ENCODE results near the gene POLR1H. TPM values are rescaled to one million over a fixed set of nuclear protein-coding genes. Genes with fewer than 3 reads are reported as not detected.

POLR1H gene, protein sequence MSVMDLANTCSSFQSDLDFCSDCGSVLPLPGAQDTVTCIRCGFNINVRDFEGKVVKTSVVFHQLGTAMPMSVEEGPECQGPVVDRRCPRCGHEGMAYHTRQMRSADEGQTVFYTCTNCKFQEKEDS
- 16.2 and 27.3 TPM in 2 replicates for total RNA-seq

DNA sequence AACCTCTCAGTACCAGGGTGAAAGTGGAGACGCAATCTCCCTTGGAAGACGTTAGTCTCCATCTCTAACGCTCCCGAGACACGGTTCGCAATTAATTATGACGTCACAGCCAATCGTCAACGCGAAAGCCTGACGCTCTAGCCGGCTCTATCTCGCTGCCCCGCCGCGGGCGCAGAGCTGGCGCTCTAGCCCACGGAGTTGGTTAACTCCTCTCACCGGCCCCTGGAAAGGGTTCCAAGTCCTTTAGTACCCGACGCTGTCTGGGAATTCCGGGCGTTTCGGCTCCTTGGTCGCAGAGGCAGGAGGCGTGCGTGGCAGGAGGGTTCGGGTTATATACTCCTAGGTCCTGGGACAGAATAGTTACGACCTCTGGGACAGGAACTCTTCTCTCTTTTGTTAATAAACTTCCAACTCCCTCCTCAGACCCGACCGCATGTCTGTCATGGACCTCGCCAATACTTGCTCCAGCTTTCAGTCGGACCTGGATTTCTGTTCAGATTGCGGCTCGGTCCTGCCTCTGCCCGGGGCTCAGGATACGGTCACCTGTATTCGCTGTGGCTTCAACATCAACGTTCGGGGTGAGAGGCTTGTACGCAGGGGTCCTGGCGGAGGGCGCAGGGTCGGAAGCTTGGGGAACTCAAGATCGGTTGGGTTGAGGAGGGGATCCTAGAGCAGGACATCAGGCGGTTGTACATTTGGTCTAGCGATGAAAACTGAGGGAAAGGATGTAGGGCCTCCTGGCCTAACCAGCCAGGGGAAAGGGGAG is at the start of gene POLR1H:
Gene POLR1H (plus strand): TSS at position 174 of the 766 bp plus-strand sequence. CDS start 260 bp downstream, at position 434.

DNA sequence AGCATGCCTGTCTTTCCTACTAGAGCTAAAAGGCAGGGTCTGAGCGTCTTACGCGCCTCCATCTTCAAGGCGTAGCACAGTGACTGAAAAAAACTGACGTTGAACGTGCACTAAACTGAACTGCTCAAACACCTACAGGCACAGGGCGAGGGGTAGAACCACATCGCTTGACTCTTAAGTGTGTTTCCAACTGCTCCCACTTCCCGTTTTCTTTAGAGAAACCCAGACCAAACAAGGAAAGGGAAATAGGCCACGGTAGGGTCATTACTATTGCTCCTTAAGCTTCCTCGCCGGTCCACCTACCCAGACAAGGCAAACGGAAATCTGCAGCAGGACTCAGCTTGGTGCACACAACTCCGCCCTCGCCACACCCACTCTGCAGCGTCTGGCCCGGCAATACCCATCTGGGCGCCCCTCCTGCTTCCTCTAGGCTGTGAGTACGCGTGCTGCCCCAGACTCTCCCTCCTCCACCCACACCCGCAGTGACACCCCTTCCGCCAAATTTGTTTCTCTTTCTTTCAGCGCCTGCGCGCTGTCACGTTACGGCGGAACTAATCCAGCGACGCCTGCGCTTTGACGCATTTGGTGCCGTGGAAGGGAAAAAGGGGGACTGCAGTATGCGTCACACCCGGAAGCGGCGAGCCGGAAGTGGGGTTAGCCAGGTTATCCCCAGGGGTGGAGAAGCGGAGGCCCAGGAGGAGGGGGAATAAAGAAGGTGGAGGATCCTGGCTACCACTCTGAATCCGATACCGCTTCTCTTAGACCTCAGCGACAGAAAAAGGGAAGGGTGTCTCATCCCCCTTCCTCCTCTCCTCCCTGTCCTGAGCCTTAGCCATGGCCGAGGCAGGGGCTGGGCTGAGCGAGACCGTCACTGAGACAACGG is 5.8 kb downstream of the POLR1H start, which contains the start of gene PPP1R11:
Gene PPP1R11 (plus strand): TSS at position 622 of the 883 bp plus-strand sequence. CDS start 213 bp downstream, at position 835.

DNA sequence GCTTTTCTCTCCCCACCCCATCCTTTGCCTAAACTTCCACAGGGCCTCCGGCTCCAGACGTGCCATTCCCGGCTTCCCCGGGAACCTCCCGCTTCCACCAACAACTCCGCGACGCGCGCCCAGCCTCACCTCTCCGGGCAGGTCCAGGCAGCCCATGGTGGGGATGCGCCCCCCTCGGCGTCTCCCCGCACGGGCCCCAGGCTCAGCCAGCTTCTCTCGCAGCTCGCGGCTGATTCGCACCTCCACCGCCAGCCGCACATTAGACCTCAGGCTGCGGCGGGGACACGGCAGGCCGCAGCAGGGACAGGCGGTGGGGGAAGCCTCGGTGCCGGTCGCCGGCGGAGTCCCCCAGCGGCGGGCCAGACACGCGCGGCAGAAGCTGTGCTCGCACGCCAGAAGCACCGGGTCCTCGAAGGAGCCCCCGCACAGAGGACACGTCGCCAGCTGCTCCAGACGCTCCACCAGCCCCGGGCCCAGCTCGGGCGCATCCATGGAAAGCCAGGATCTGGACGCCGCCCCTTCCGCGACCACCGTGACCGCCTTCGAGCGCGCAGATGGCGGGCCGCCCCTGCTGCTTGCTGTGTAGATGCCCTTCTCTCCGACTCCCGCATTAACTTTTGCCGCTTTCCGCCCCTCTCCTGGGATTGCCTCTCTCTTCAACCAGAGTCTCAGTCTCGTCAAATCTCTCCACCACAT is 14.2 kb downstream of the POLR1H start, which contains the start of gene RNF39:
Gene RNF39 (minus strand): TSS at position 676 of the 696 bp plus-strand sequence. CDS start 184 bp downstream, at position 492.

DNA sequence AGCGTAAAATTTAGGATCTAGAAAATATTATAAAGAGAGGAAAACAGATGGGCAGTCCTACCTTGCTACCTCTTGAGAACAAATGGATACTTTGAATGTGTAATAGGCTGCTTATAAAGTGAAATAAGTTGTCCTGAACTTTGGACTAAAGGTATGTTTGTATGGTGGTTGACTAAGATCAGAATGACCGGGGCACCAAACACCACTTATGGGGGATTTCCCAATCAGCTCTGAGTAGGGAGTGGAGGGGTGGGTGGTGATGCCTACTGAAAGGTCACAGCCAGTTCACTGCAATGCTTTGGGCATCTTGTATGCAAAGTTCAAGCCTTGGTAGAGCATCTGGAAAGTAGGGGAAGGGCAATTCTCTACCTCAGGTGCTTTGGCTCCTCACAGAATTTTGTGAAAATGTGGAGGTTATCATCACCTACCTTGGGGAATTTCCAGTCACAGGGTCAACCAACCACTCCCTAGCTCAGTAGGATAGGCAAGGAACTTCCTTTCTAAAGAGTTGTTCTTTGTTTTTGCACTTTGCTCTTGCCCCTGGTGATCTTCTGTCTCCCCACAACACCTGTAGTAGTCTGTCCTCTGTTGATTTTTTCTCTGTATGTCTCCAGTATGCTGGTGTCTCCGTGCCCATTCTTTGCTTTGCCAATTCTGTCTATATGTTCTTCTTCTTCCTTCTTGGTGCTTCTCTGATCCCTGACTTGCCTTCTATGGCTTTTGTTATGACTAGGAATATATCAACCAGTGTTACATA is 52.1 kb downstream of the POLR1H start, which contains the start of gene TRIM31:
Gene TRIM31 (minus strand): TSS at position 88 of the 757 bp plus-strand sequence. CDS start 285 bp downstream, outside the sequence.

Small RNA genes within 50 kb of the gene (small RNA-seq; reads per million reads assigned to genes)
- gene RF02218 (ENCODE audit: low replicate concordance) (not detected), gene RF02219 (ENCODE audit: low replicate concordance) (not detected), gene RF02220 (ENCODE audit: low replicate concordance) (not detected)

Other genes starting within 250 kb of the POLR1H start
- gene HLA-G, start 233.4 kb upstream of the POLR1H start, total RNA-seq: not detected in 2 replicates
- 523 and 603 TPM in 2 replicates for gene HLA-A, start 118.7 kb upstream of the POLR1H start, total RNA-seq
- 39.1 and 41.6 TPM in 2 replicates for gene PPP1R11, start 5.9 kb downstream of the POLR1H start, total RNA-seq
- not detected in 2 replicates for gene RNF39, start 14.5 kb downstream of the POLR1H start, total RNA-seq
- gene TRIM31, start 51.8 kb downstream of the POLR1H start, total RNA-seq: not detected in 2 replicates
- gene TRIM40, start 74.9 kb downstream of the POLR1H start, total RNA-seq: not detected in 2 replicates
- not detected in 2 replicates for gene TRIM10, start 99.9 kb downstream of the POLR1H start, total RNA-seq
- gene TRIM15, start 102.3 kb downstream of the POLR1H start, total RNA-seq: not detected in 2 replicates
- 25.6 and 36.9 TPM in 2 replicates for gene TRIM26, start 152.1 kb downstream of the POLR1H start, total RNA-seq